ENCODE measurements around the gene GARIN5A. TPM values are rescaled to one million over a fixed set of nuclear protein-coding genes. Genes with fewer than 3 reads are reported as not detected.

The GARIN5A gene
- total RNA-seq, 1 donor = 0.36 TPM

- no peak for TF ChIP-seq CTCF (IDR thresholded peaks at IDR 0.05; ENCODE audit: extremely low read depth, low read depth, low read length)
- H3K4me2 ChIP-seq (ENCODE audit: insufficient read depth, low read length) = no peak overlapping the region
- H3K4me1 ChIP-seq (ENCODE audit: insufficient read depth, low read length) = no peaks in the 10 kb centered on the region
- no peaks in the 10 kb centered on the region for H4K20me1 ChIP-seq (ENCODE audit: insufficient read depth, low read length)
- H3K79me2 ChIP-seq (ENCODE audit: insufficient read depth, low read length) = no peaks in the 10 kb centered on the region
- no peaks in the 10 kb centered on the region for H3K36me3 ChIP-seq (ENCODE audit: insufficient read depth, low read length)
- H3K27ac ChIP-seq (ENCODE audit: low read depth, low read length) = no peak overlapping the region
- H3K27me3 ChIP-seq (ENCODE audit: insufficient read depth, low read length) = peaks cover 15% of the 10 kb centered on the region
- no peak overlapping the region for H3K4me3 ChIP-seq (ENCODE audit: insufficient read depth, low read length)
- H2AFZ ChIP-seq (ENCODE audit: low read length) = no peak overlapping the region
- no peak for DNase-seq (ENCODE audit: insufficient read length, low spot score, missing footprints)
- H3K9me3 ChIP-seq (ENCODE audit: low read depth, low read length) = no peaks in the 10 kb centered on the region
These were observed 16.5 kb upstream of the GARIN5A start for GRCh38 chr19:50493171-50493570.

- Histone ChIP-seq H3K4me3 (ENCODE audit: insufficient read depth, low read length) (no peak overlapping the region), H3K36me3 (ENCODE audit: insufficient read depth, low read length) (no peaks in the 10 kb centered on the region), H2AFZ (ENCODE audit: low read length) (no peak overlapping the region), H3K4me2 (ENCODE audit: insufficient read depth, low read length) (no peak overlapping the region), H3K27me3 (ENCODE audit: insufficient read depth, low read length) (peaks cover 17% of the 10 kb centered on the region), H3K27ac (ENCODE audit: low read depth, low read length) (no peak overlapping the region), H3K9me3 (ENCODE audit: low read depth, low read length) (no peaks in the 10 kb centered on the region), H4K20me1 (ENCODE audit: insufficient read depth, low read length) (peaks cover 2% of the 10 kb centered on the region), H3K4me1 (ENCODE audit: insufficient read depth, low read length) (no peaks in the 10 kb centered on the region), H3K79me2 (ENCODE audit: insufficient read depth, low read length) (no peaks in the 10 kb centered on the region)
- no peak for DNase-seq (ENCODE audit: insufficient read length, low spot score, missing footprints)
- no peak for TF ChIP-seq CTCF (IDR thresholded peaks at IDR 0.05; ENCODE audit: extremely low read depth, low read depth, low read length)
These were observed 15.8 kb upstream of the GARIN5A start for GRCh38 chr19:50492303-50493052.

GRCh38 chr19:50490991-50491472, 14.4 kb upstream of the GARIN5A start:
- DNase-seq (ENCODE audit: insufficient read length, low spot score, missing footprints) = no peak
- Histone ChIP-seq H3K27ac (ENCODE audit: low read depth, low read length) (no peak overlapping the region), H3K36me3 (ENCODE audit: insufficient read depth, low read length) (no peaks in the 10 kb centered on the region), H2AFZ (ENCODE audit: low read length) (no peak overlapping the region), H3K4me2 (ENCODE audit: insufficient read depth, low read length) (no peak overlapping the region), H3K27me3 (ENCODE audit: insufficient read depth, low read length) (peaks cover 26% of the 10 kb centered on the region), H4K20me1 (ENCODE audit: insufficient read depth, low read length) (peaks cover 9% of the 10 kb centered on the region), H3K4me1 (ENCODE audit: insufficient read depth, low read length) (no peaks in the 10 kb centered on the region), H3K9me3 (ENCODE audit: low read depth, low read length) (no peaks in the 10 kb centered on the region), H3K79me2 (ENCODE audit: insufficient read depth, low read length) (no peaks in the 10 kb centered on the region), H3K4me3 (ENCODE audit: insufficient read depth, low read length) (no peak overlapping the region)
- no peak for TF ChIP-seq CTCF (IDR thresholded peaks at IDR 0.05; ENCODE audit: extremely low read depth, low read depth, low read length)

GRCh38 chr19:50490411-50490811, 13.8 kb upstream of the GARIN5A start:
- Histone ChIP-seq H3K9me3 (ENCODE audit: low read depth, low read length) (no peaks in the 10 kb centered on the region), H4K20me1 (ENCODE audit: insufficient read depth, low read length) (peaks cover 9% of the 10 kb centered on the region), H3K4me1 (ENCODE audit: insufficient read depth, low read length) (no peaks in the 10 kb centered on the region), H3K36me3 (ENCODE audit: insufficient read depth, low read length) (no peaks in the 10 kb centered on the region), H3K27ac (ENCODE audit: low read depth, low read length) (no peak overlapping the region), H3K4me2 (ENCODE audit: insufficient read depth, low read length) (no peak overlapping the region), H3K79me2 (ENCODE audit: insufficient read depth, low read length) (no peaks in the 10 kb centered on the region), H3K27me3 (ENCODE audit: insufficient read depth, low read length) (peaks cover 26% of the 10 kb centered on the region), H2AFZ (ENCODE audit: low read length) (no peak overlapping the region), H3K4me3 (ENCODE audit: insufficient read depth, low read length) (no peak overlapping the region)
- no peak for TF ChIP-seq CTCF (IDR thresholded peaks at IDR 0.05; ENCODE audit: extremely low read depth, low read depth, low read length)
- no peak for DNase-seq (ENCODE audit: insufficient read length, low spot score, missing footprints)
